HG03097 (cell line): ENCODE measurements around the gene SCN8A.

Experiments used
- ATAC-seq: cut with Tn5 transposase; IDR thresholded peaks from one replicate; pipeline ENCODE4 v1.9.1; 2021; ENCODE audit not compliant: unreplicated experiment, low FRiP score

SCN8A gene

DNA sequence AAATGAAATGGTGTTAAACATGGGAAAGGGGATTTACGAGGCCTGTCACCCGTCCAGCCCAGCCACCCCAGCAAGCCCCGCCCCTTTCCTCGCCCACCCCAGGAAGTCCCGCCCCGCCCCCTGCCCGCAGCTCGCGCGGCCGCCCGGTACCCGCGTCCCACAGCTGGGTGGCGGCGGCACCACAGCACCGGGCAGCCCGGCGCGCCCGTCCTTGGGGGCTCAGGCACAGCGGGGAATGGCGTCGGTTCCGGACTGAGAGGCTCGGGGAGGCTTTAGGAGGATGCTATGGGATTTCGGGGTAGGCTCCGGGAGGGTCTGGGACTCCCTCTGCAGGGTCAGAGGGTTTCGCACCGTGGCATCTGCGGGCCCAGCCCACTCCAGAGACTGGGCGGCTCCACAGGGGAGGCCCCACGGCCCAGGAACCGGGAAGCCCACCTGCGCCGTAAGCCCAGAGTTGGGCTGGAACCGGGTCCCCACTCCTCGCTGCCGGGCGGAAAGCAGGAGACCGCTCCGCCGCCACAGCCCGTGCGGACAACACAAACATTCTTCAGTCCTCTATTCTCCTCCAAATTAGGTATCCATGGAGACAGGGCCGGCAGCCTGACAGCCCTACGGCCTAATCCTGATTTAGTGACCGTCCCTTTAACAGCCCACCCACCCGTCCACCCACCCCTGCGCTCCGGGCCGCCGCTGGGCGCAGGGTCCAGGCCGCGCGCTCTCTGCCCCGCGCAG lies 256.0 kb downstream of the SCN8A start:
- no peak for ATAC-seq

DNA sequence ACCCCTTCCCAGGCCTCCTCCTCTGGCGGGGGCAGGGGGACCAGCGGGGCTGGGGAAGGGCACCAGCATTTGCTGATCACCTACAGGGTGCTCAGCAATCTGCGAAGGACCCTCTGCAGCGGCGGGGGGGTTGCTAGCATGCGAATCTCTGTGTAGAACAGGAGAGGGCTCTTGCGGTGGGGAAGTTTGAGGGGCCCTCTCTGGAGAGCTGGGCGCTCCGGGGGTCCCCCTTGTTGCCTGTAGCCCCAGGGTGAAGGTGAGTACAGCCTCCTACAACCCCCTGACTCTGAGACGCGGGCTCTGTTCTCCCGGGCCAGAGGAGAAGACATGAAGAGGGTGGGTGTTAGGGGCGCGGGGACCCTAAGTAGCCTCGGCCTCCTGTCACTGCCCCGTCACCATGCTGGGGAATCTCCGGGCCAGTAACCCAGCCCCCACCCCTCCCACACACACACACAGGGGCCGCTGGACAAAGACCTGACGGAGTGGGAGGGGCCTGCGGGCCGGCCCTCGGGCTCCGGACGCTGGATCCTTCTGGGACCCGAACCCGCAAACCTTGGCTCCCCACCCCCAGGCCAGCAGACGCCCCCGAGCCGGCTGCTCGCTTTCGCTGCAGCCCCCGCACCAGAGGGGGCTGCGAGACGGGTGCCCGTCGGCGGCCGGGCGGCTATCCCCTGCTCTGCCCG lies 256.8 kb downstream of the SCN8A start:
- no peak for ATAC-seq

DNA sequence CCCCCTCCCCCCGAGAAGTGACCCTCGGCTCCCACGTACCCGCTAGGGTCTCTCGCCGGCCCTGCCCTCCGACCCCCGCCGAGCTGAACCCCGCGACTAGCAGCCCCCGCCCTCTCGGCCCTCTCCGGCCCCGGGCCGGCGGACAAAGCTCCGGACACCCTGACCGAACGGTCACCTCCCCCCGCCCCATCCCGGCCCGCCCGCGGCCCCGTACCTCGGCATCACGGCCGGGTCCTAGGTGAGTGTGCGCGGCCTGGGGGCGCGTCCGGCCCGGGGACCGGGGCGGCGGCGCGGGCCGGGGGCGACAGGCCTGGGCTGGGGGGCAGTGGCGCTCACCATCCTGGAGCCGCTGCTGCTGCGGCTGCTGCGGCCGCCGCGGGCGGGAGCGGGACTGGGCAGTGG lies 257.3 kb downstream of the SCN8A start, which contains the start of gene FIGNL2:
TSS of gene FIGNL2 (minus strand) at position 393 of the 402 bp plus-strand sequence. CDS start 26,305 bp downstream, outside the sequence.
- no peak for ATAC-seq

DNA sequence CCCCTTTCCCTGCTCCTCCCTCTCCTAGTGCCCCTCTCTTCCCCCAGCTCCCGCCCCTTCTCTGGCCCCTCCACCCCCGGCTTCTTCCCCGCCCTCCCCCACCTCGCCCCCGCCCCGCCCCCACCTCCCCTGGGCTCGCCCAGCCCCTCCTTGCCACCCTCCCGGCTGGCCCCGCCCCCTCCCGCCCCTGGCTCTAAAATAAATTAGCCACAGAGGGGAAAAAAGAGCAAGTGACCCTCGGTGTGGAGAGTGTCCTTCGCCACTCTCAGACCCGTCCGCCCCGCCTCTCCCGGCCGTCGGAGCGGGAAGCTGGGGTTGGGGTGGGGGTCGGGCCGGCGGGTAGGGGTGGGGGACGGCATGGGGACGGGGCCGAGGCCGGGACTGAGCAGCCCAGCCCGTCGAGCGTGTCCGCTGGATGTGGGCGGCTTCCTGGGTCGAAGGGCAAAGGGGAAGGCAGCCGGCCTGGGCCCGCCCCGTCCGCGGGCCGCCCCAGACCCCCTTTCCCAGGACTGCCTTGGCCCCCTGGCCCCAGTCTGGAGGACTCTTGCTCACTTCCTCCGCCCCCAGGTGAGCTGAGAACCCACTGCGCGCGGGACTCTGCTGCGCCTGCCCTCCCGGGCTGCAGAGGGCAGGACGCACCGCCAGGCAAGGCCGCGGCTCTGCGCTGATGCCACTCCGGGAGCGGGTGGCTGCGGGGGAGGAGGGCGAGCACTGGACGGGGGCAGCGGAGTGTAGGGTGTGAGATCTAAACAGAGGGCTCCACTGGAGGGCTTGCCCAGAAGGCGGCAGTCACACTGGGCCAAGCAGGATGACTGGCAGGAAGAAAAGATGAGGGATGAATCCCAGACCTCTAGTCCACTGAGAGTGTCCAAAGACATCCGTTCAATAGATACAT lies 258.1 kb downstream of the SCN8A start:
- ATAC-seq: no peak

DNA sequence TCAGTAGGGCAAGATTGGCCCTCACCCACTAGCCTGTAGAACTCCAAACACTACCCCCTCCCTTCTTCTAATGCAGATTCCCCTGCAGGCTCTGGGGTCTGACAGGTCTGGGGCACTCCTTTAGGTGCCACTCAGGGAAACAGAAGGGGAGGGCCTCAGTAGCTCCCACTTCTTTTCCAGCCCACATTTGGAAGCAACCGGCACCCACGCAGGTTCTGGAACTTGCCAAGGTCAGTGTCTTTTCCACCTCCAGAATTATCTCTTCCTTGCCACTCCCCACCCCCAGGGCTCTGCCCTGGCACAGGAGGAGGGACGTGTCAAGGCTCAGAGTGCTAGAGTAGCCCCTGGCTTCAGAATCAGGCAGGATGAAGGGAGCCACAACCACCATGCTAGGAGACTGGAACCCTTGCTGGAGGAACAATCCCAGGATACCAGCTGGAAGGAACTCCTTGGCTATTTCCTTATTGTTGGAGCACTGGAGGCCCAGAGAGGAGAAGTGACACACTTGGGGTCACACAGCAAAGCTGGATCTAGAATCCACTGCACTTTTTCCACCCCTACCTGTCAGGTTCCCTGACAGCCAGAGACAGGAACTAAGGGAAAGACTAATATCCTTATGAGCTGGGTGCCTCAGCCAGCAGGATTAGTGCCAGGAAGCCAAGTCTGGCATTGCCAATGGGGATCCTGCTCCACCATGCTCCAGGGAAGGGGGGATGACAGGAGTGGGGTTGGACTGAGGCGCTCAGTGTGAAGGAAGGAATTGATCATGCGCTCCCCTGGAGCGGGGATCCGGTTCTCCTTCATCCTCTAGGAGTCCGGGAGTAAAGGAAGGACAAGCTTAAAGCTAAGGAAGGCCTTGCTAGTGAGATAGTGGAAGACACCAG lies 259.3 kb downstream of the SCN8A start:
- no peak for ATAC-seq

DNA sequence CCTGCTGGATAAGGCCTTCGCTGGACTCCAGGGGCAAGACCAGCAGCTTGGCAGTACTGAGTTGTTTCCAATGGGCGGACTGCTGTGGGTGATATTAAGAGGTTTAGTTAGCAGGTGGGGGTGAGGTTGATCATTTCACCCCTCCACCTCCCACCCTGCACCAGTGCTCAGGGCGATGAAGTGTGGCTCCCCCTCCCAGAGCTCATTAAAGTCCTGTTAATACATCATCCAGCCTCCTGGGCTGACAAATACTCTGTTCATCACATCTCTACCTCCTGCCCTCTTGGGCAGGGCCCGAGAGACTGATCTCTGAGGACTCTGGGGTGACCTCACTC lies 259.9 kb downstream of the SCN8A start:
- ATAC-seq: no peak

DNA sequence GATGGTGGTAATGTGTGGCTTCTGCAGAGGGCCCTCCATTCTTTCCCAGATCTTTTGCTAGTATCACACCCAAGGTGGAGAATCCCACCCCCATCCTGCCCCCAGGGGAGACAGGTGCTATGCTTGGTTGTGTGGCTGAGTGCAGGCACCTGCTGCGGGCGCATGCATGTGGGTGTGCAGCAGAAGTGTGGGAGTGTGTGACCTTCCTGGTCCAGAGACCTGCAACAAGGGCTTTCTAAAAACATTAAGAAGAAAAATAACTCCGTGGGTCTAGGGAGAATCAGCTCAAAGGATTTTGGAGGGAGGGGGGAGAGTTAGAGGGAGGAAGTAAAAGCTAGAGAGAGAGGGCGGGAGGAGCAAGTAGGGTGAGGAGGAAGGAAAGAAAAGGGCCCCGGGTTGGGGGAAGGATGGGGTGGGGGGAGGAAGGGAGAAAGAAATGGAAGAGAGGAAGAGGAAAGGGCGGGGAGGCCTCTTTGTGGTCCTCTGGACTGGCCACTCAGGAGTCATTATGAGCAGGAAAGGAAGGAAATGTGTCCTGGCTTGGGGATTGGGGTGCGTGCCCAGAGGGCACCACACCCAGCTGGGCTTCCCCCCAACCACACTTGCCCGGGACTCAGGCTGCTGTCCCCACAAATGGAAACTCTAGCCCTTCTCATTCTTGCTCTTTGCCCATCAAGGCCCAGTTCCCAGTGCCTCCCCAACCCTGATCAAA lies 260.5 kb downstream of the SCN8A start:
- no peak for ATAC-seq

DNA sequence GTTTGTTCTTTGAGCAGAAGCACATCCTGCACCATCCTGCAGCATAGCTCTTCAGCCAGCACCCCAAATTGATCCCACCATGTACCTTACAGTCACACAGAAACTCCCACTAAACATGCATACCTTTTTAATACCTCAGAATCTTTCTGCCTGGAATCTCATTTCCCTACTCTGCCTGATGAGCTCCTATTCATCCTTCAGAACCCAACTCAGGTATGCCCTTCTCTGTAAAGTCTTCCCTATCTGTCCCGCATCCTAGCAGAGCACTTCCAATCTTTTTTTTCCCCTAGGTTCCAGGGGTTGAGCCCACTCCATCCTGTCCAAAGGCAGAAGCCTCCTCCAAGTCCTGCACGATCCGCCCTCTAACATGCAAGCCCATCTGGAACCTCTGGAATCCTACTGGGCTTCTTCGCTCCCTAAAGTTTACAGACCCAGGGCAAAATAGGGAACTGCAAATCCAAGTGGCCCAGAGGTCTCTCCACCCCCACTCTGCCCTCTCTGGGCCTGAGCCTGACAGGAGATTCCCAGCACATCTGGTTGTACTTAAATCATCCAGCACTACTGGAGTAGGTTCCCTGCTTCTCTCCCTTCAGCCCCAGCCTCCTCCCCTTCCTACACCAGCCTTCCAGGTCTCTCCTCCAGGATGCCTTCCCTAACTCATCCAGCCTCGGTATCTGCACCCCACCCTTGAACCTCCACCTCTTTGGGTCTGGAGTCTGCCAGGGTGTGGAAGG lies 261.5 kb downstream of the SCN8A start:
- no peak for ATAC-seq

DNA sequence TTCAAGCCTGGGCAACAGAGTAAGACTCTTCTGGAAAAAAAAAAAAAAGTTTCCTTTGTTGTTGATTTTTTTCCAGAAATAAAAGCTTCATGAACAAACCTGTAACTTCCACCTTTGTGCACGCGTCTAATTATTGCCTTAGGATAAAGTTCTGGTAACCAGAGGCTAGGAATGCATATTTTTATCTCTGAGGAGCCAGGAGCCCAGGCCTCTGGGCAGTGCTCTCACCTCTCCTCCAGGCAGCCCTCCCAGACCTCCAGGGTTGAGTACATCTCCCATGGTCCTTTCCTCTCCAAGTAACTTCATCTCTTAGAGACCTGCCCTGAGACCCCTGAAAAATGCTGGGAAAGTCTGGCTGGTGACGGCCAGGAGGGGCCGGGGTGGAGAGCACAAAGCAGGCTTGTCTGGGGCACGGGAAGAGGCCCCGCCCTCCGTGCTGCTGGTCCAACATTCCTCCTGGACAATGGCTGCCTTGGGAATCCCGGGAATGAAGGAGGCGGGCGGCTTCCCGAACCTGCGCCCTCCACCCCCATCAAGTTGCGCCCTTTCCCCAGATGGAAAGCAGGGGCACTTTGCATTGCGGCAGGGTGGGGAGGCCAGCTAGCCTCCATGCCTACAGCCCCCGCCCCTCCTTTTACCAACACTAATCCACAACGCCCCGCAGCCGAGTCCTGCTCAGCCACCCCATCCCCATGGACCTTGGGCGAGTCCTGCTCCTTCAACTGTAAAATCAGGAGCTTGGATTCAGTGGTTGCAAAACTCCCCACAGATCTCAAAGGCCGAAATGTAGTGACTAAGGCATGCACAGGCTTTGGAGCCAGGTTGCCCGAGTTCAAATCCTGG lies 264.8 kb downstream of the SCN8A start:
- ATAC-seq: no peak

DNA sequence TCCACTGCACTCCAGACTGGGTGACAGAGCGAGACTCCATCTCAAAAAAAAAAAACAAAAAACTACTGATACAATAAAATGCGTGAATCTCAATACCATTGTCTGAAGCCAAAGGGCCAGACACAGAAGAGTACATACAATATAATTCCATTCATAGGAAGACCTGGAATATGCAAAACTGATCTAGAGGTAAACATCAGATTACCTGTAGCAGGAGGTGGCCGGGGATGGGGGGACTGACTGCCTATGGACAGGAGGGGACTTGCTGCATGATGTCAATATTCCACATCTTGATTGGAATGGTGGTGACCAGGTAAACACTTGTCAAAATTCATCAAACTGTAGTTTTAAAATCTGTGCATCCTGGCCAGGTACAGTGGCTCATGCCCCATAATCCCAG lies 270.0 kb downstream of the SCN8A start:
- ATAC-seq: no peak
